GM12873 (cell line): Measurements from ENCODE around the gene PTPRO.

Experiments used
- CTCF ChIP-seq: IDR thresholded peaks from 2 replicates; pipeline ENCODE4 v1.5.1; 2012; ENCODE audit warnings: low read depth, mild to moderate bottlenecking, moderate library complexity, low read length, control low read depth; ENCODE audit not compliant: insufficient read depth; ENCODE audit errors: missing control alignments

Gene PTPRO

DNA sequence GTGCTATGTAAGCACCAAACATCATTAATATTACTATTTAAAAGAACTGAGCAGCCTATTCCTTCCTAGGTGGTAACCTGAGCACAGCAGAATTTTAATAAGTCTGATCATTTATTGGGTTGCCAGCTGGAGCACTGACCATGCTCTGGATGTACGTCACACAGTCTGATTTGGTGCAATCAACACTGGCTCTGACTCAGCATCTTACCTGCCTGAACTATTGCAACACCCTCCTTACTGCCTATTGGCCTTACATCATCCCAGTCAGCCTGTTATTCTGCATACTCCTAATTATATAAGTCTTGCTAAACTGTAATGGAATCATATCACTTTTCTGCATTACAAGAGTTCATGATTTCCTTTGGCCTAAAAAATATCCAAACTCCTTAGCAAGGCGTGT lies 149.7 kb downstream of the PTPRO start:
- TF ChIP-seq CTCF = no peak

DNA sequence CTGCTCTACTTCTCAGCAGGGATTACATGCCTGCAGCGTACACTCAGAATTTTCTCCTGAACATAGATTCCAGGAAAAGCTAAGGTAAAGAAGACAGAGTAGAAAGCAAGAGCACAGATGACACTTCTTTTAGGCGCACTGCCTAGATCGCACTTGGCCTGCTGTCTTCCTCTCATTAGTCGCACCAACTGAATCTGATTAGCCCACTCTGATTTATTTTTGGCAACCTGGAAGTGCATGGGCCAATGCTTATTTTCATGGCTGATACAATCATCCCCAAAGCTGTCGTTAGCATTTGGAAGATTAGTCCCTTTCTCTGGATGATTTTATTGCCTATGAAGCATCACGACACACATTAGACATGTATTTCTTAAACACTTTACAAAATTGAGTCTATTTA lies 152.5 kb downstream of the PTPRO start:
- TF ChIP-seq CTCF = no peak

DNA sequence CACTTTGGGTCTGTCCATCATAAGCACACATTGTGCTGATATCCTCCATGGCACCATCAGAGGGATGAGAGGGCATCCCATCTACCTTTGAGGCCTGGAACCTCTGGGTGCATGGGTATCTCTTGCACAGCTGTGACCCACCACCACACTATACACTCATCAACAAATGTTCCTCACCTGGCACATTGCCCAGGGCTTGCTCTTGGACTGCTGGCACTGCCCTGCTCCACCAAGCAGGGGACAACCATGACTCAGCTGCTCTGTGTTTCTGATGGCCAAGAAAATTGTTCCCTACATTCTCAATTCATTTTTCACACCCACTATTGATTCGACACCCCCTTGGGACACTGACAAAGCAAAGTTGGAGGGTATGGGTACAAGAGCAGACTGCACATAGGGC lies 155.5 kb downstream of the PTPRO start:
- no peak for TF ChIP-seq CTCF

- TF ChIP-seq CTCF = no peak
Measured at GRCh38 chr12:15481846-15482245, 159.5 kb downstream of the PTPRO start.

DNA sequence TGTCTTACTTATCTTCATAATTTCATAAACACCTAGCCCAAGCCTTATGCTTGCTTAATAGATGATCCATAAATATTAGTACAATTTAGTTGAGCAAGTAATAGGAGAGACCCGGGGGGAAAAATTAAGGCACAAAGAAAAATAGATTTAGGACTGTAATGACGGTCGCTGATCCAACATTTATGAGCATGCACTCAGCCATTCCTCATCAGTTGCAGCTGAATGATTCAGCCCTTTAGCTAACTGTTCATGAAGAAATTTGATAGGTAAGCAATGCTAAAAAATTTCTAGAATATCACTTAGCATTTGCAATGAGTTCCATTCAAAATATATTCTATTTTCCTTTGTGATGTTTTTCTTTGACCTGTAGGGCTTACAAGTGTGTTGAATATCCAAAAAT lies 163.2 kb downstream of the PTPRO start:
- no peak for TF ChIP-seq CTCF

GRCh38 chr12:15486859-15487258 lies 164.6 kb downstream of the PTPRO start:
- TF ChIP-seq CTCF = no peak

GRCh38 chr12:15488481-15488880 lies 166.2 kb downstream of the PTPRO start:
- no peak for TF ChIP-seq CTCF
